Ascending aorta (tissue), 2 donors: ENCODE measurements around the gene TMEM235. TPM values are rescaled to one million over a fixed set of nuclear protein-coding genes. Genes with fewer than 3 reads are reported as not detected.
A peak's percentile ranks its signal among the peaks of the same experiment; 100 is the strongest.

ENCODE experiments used
- DNase-seq, 2 donors: peaks; one replicate each; pipeline ENCODE4 v3.0.0-alpha.2; 2019; ENCODE audit warnings: low spot score in 2 of 2
- H3K27ac ChIP-seq, 2 donors: fragments of 200-600 bp; sonication (generic); one replicate each; pipeline ENCODE4 v1.5.1; 2016 to 2017; ENCODE audit warnings: mild to moderate bottlenecking in 1 of 2
- H3K27me3 ChIP-seq: fragments of 200-600 bp; sonication (generic); one replicate; pipeline ENCODE4 v1.5.1; 2017
- H3K36me3 ChIP-seq, 2 donors: fragments of 200-600 bp; sonication (generic); one replicate each; pipeline ENCODE4 v1.5.1; 2016
- H3K4me1 ChIP-seq, 2 donors: fragments of 200-600 bp; sonication (generic); one replicate each; pipeline ENCODE4 v1.5.1; 2016 to 2017; ENCODE audit warnings: mild to moderate bottlenecking in 1 of 2
- H3K4me3 ChIP-seq, 2 donors: fragments of 200-600 bp; sonication (generic); one replicate each; pipeline ENCODE4 v1.5.1; 2016 to 2017; ENCODE audit warnings: mild to moderate bottlenecking in 1 of 2
- H3K9me3 ChIP-seq, 2 donors: fragments of 200-600 bp; sonication (generic); one replicate each; pipeline ENCODE4 v1.5.1; 2016
- intact Hi-C: fragments of 100-400 bp; cut with DNase I; formaldehyde crosslinking; loops from one replicate; pipeline ENCODE4 v1.15.1; 2023
- total RNA-seq: library from RNA; depleted of rRNA; stranded (reverse); fragments of >200 nt; gene quantifications from one replicate; pipeline ENCODE4 v1.1.0, GENCODE V29; 2016
- TF ChIP-seq, protein P1 (sequence below), 3 experiments: fragments of 200-600 bp in 2 of 3; fragments of 450-650 bp in 1 of 3; sonication (generic) in 2 of 3; IDR thresholded peaks; one replicate each; pipeline ENCODE4 v1.5.1; 2016 to 2019; ENCODE audit warnings: antibody characterized with exemption in 3 of 3, mild to moderate bottlenecking in 1 of 3, moderate library complexity in 1 of 3

The TMEM235 gene
- total RNA-seq, 1 donor from 2014 or later, result not detected

DNA sequence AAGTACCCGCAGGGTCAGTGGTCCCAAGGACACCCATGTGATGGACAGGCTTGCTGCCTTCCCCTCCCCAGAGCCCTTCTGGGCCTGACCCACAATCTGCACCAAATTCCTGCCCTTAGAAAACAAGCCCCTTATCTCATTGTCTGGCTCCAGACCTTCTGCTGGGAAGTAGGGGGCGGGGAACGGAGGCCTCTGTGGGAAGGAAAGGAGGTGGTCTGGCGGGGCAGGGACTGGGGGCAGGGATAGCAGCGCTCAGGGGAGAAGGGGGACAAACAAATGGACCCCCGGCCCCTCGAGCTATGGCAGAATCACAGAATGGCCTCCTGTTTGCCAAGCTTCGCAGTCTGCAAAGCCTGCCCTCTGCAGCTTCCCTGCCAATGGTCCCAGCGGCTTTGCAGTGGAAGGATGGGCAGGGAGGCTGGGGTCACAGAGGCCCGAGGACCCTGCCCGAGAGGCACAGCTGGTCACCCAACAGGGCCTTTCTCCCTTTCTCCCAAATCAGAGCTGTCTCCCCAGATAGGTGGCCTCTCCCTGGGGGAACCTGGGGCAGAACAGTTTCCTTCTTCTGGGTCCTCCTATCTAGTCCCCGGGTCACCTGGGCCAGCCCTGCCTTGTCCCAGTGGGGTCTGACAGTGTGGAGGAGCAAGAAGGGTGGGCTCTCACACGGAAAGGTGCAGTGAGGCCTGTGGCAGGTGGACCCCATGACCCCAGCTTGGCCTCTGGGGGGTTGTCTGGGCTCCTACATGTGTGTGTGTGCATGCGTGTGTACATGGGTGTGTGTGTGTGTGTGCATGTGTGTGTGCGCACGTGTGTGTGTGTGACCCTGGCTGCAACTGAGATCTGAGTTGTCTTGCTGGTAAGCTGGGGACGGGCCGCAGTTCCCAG, 25.5 kb downstream of the TMEM235 start:
- Histone ChIP-seq H3K4me1 (peaks cover 0 to 5% of the 10 kb centered on the region in 2 donors), H3K9me3 (no peaks in the 10 kb centered on the region), H3K27me3 (no peaks in the 10 kb centered on the region), H3K4me3 (no peak overlapping the region), H3K36me3 (no peaks in the 10 kb centered on the region), H3K27ac (no peak overlapping the region)
- TF ChIP-seq, protein P1, sequence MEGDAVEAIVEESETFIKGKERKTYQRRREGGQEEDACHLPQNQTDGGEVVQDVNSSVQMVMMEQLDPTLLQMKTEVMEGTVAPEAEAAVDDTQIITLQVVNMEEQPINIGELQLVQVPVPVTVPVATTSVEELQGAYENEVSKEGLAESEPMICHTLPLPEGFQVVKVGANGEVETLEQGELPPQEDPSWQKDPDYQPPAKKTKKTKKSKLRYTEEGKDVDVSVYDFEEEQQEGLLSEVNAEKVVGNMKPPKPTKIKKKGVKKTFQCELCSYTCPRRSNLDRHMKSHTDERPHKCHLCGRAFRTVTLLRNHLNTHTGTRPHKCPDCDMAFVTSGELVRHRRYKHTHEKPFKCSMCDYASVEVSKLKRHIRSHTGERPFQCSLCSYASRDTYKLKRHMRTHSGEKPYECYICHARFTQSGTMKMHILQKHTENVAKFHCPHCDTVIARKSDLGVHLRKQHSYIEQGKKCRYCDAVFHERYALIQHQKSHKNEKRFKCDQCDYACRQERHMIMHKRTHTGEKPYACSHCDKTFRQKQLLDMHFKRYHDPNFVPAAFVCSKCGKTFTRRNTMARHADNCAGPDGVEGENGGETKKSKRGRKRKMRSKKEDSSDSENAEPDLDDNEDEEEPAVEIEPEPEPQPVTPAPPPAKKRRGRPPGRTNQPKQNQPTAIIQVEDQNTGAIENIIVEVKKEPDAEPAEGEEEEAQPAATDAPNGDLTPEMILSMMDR (IDR thresholded peaks at IDR 0.05), result no peak
- no peak for DNase-seq
- intact Hi-C loops, result no loop called here

- no peaks in the 10 kb centered on the region for H3K36me3 ChIP-seq
- TF ChIP-seq, protein P1 (IDR thresholded peaks at IDR 0.05), result no peak
- H3K4me3 ChIP-seq, result no peak overlapping the region
- no peaks in the 10 kb centered on the region for H3K27me3 ChIP-seq
- H3K27ac ChIP-seq, result peak overlapping the region in 1 of 2 donors; percentile 56
- intact Hi-C loops, result no loop called here
- no peak for DNase-seq
- H3K9me3 ChIP-seq, result no peaks in the 10 kb centered on the region
- H3K4me1 ChIP-seq, result peaks cover 0 to 5% of the 10 kb centered on the region in 2 donors
These were observed 26.4 kb downstream of the TMEM235 start for GRCh38 chr17:78257810-78258322.

DNA sequence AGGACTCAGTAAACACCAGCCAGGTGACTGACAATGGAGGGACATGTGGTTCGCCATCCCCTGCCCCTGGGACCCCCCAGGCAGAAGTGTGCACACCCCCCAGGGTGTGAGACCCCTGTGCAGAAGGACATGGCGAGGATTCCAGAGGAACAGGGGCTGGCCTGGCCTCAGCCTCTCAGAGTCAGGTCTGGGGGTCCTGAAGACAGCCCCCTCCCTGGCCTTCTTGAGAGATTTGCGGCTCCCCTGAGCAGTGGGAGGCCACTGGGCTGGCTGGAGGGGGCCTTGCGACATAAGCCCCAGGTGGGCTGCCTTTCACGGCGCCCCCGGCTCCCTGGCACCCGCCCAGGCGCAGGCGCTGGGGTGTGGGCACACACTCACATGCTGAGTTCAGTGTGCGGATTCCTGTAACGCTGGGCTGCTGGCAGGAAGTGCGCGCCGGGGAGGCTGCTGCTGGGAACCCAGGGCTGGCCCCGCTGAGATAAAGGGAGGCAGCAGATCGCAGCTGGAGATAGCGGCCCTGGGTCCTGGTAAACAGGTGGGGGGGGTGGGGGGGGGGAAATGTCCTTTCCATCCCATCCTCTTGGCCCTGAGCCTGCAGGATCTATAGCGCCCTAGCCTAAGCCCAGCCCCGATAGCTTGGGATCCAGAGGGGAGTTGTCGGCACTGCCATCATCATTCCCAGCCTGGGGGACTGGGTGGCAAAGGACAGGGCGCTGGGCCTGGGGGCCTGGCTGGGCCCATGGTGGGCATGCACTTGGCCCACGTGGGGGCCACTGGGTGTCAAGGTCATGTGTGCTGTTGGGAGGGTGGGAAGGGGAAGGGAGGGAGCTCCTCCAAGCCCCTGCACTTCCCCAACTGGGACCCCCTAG, 27.1 kb downstream of the TMEM235 start:
- Histone ChIP-seq H3K4me3 (no peak overlapping the region), H3K27ac (peak overlapping the region in 1 of 2 donors; percentile 56), H3K36me3 (no peaks in the 10 kb centered on the region), H3K4me1 (peaks cover 0 to 5% of the 10 kb centered on the region in 2 donors), H3K9me3 (no peaks in the 10 kb centered on the region), H3K27me3 (no peaks in the 10 kb centered on the region)
- DNase-seq, result no peak
- TF ChIP-seq, protein P1 (IDR thresholded peaks at IDR 0.05), result no peak
- intact Hi-C loops, result no loop called here

- Histone ChIP-seq H3K36me3 (no peaks in the 10 kb centered on the region), H3K27ac (no peak overlapping the region), H3K4me3 (no peak overlapping the region), H3K9me3 (no peaks in the 10 kb centered on the region), H3K27me3 (no peaks in the 10 kb centered on the region), H3K4me1 (peaks cover 0 to under 1% of the 10 kb centered on the region in 2 donors)
- TF ChIP-seq, protein P1 (IDR thresholded peaks at IDR 0.05), result no peak
- intact Hi-C loops, result no loop called here
- DNase-seq, result no peak
These were observed 27.7 kb downstream of the TMEM235 start for GRCh38 chr17:78259192-78259554.

DNA sequence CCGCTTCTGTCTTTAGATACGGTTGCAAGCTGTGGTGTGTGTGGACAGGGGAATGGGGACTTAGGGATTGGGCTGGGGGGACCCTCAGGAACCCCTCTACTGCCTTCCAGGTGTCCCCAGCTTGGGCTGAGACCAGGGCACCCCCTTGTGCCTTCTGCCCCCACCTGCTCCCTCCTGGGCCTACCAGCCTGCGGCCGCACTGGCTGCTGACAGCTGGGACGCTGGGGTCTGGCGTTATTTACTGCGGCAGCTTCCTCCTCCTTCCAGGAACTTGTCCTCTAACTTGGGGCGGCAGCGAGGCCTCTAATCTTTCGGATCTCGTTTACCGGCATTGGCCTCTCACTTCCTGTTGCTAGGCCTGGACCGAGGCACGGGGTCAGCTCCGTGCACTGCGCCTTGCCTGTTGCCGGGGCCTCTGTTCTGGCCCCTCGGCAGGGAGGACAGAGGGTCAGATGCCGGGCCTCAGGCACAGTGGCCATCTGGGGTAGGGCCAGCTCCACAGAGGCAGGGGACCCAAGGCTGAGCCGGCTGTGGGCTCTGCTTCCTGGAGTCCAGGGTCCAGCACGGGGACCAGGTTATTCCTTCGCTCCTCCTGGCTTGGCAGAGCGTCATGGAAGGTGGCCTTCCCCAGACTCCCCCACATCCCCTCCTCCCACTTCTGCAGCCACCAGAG, 31.8 kb downstream of the TMEM235 start:
- Histone ChIP-seq H3K4me3 (no peak overlapping the region), H3K4me1 (no peaks in the 10 kb centered on the region), H3K27me3 (no peaks in the 10 kb centered on the region), H3K27ac (peak overlapping the region in 1 of 2 donors; percentile 14), H3K36me3 (no peaks in the 10 kb centered on the region), H3K9me3 (no peaks in the 10 kb centered on the region)
- DNase-seq, result no peak
- intact Hi-C loops, result no loop called here
- TF ChIP-seq, protein P1 (IDR thresholded peaks at IDR 0.05), result no peak
